Peyer's patch (tissue), 4 donors: Measurements from ENCODE around the gene CTSL. TPM values are rescaled to one million over a fixed set of nuclear protein-coding genes. Genes with fewer than 3 reads are reported as not detected.

Experiments used
- DNase-seq, 3 donors: peaks; one replicate each; pipeline ENCODE4 v3.0.0-alpha.2; 2017 to 2019
- H3K27ac ChIP-seq, 4 donors: fragments of 200-600 bp; sonication (generic); one replicate each; pipeline ENCODE4 v1.5.1; 2016 to 2019
- H3K27me3 ChIP-seq, 2 donors: fragments of 200-600 bp; sonication (generic); one replicate each; pipeline ENCODE4 v1.5.1; 2019
- H3K36me3 ChIP-seq, 3 donors: fragments of 200-600 bp; sonication (generic); one replicate each; pipeline ENCODE4 v1.5.1; 2016 to 2019
- H3K4me1 ChIP-seq, 4 donors: fragments of 200-600 bp; sonication (generic); one replicate each; pipeline ENCODE4 v1.5.1; 2016 to 2019
- H3K4me3 ChIP-seq, 4 donors: fragments of 200-600 bp; sonication (generic); 1 replicate in 3 of 4; 2 replicates in 1 of 4; pipeline ENCODE4 v1.5.1; 2016 to 2019; ENCODE audit warnings: mild to moderate bottlenecking in 1 of 4
- H3K9me3 ChIP-seq, 4 donors: fragments of 200-600 bp; sonication (generic); one replicate each; pipeline ENCODE4 v1.5.1; 2016 to 2019; ENCODE audit warnings: mild to moderate bottlenecking in 1 of 4
- CTCF ChIP-seq, 6 experiments: fragments of 450-650 bp in 4 of 6; fragments of 200-600 bp in 2 of 6; sonication (generic) in 1 of 6; IDR thresholded peaks; one replicate each; pipeline ENCODE4 v1.5.1; 2017 to 2019; ENCODE audit warnings: antibody characterized with exemption in 6 of 6, mild to moderate bottlenecking in 3 of 6, moderate library complexity in 1 of 6
- POLR2A ChIP-seq, 2 donors: fragments of 450-650 bp; IDR thresholded peaks; one replicate each; pipeline ENCODE4 v1.5.1; 2017; ENCODE audit warnings: antibody characterized with exemption in 2 of 2, mild to moderate bottlenecking in 2 of 2, moderate library complexity in 2 of 2
- total RNA-seq, 4 donors: library from RNA; depleted of rRNA; stranded (reverse); fragments of >200 nt; gene quantifications; one replicate each; pipeline ENCODE4 v1.1.0, GENCODE V29; 2016

The CTSL gene
- total RNA-seq, 4 donors from 2014 or later, result 14.3 to 23.5 (median 19.6) TPM

GRCh38 chr9:87685441-87685840 is 40.5 kb upstream of the CTSL start:
- Histone ChIP-seq H3K27ac (peak overlapping the region in 1 of 4 donors; percentile 2), H3K4me3 (no peak overlapping the region), H3K27me3 (no peaks in the 10 kb centered on the region), H3K36me3 (peaks cover 0 to 14% (median 0%) of the 10 kb centered on the region in 3 donors), H3K9me3 (no peaks in the 10 kb centered on the region), H3K4me1 (no peaks in the 10 kb centered on the region)
- TF ChIP-seq POLR2A (IDR thresholded peaks at IDR 0.05), result no peak
- TF ChIP-seq CTCF (IDR thresholded peaks at IDR 0.05), result no peak
- no peak for DNase-seq

GRCh38 chr9:87685871-87686519 is 39.9 kb upstream of the CTSL start:
- H3K9me3 ChIP-seq, result no peaks in the 10 kb centered on the region

GRCh38 chr9:87686520-87687090 is 39.3 kb upstream of the CTSL start:
- TF ChIP-seq POLR2A (IDR thresholded peaks at IDR 0.05), result no peak
- TF ChIP-seq CTCF (IDR thresholded peaks at IDR 0.05), result no peak
- no peak for DNase-seq
- no peaks in the 10 kb centered on the region for H3K9me3 ChIP-seq
- H3K27me3 ChIP-seq, result no peaks in the 10 kb centered on the region
- peaks cover 0 to 9% (median 0%) of the 10 kb centered on the region in 3 donors for H3K36me3 ChIP-seq
- H3K4me3 ChIP-seq, result no peak overlapping the region
- H3K27ac ChIP-seq, result peak overlapping the region in 2 of 4 donors; percentile 2 to 27
- H3K4me1 ChIP-seq, result no peaks in the 10 kb centered on the region

More at GRCh38 chr9:87685871-87686519, 39.9 kb upstream of the CTSL start:
- Histone ChIP-seq H3K36me3 (peaks cover 0 to 14% (median 0%) of the 10 kb centered on the region in 3 donors), H3K4me1 (no peaks in the 10 kb centered on the region), H3K4me3 (no peak overlapping the region), H3K27ac (peak overlapping the region in 2 of 4 donors; percentile 2 to 27), H3K27me3 (no peaks in the 10 kb centered on the region)
- TF ChIP-seq CTCF (IDR thresholded peaks at IDR 0.05) (no peak), POLR2A (IDR thresholded peaks at IDR 0.05) (no peak)
- no peak for DNase-seq

- no peaks in the 10 kb centered on the region for H3K4me1 ChIP-seq
- H3K27me3 ChIP-seq, result no peaks in the 10 kb centered on the region
- peaks cover 0 to 3% (median 2%) of the 10 kb centered on the region in 3 donors for H3K36me3 ChIP-seq
- H3K9me3 ChIP-seq, result no peaks in the 10 kb centered on the region
- no peak overlapping the region for H3K4me3 ChIP-seq
- DNase-seq, result no peak
- no peak for TF ChIP-seq POLR2A (IDR thresholded peaks at IDR 0.05)
- no peak overlapping the region for H3K27ac ChIP-seq
These were observed 38.7 kb upstream of the CTSL start for GRCh38 chr9:87687207-87687606.

GRCh38 chr9:87694236-87694755 is 31.6 kb upstream of the CTSL start:
- no peak overlapping the region for H3K27ac ChIP-seq
- H3K4me1 ChIP-seq, result no peaks in the 10 kb centered on the region
- no peak overlapping the region for H3K4me3 ChIP-seq
- H3K9me3 ChIP-seq, result no peaks in the 10 kb centered on the region
- H3K36me3 ChIP-seq, result peaks cover 0 to 25% (median 3%) of the 10 kb centered on the region in 3 donors
- H3K27me3 ChIP-seq, result no peaks in the 10 kb centered on the region
- no peak for TF ChIP-seq POLR2A (IDR thresholded peaks at IDR 0.05)
- no peak for TF ChIP-seq CTCF (IDR thresholded peaks at IDR 0.05)
- DNase-seq, result no peak

- no peaks in the 10 kb centered on the region for H3K27me3 ChIP-seq
- no peak for DNase-seq
- no peaks in the 10 kb centered on the region for H3K9me3 ChIP-seq
- H3K4me1 ChIP-seq, result no peaks in the 10 kb centered on the region
- no peak overlapping the region for H3K27ac ChIP-seq
- TF ChIP-seq CTCF (IDR thresholded peaks at IDR 0.05), result no peak
- no peak for TF ChIP-seq POLR2A (IDR thresholded peaks at IDR 0.05)
- H3K36me3 ChIP-seq, result peaks cover 0 to 37% (median 3%) of the 10 kb centered on the region in 3 donors
- H3K4me3 ChIP-seq, result no peak overlapping the region
These were observed 30.4 kb upstream of the CTSL start for GRCh38 chr9:87695523-87695922.
